ENCODE results near the gene DTX4.

Gene DTX4

GRCh38 chr11:59192446-59193020, 20.6 kb downstream of the DTX4 start:
- Histone ChIP-seq H3K27me3 (ENCODE audit: low read length) (no peaks in the 10 kb centered on the region), H3K27ac (ENCODE audit: low read depth, low read length) (no peak overlapping the region), H3K79me2 (ENCODE audit: insufficient read depth, low read length) (no peaks in the 10 kb centered on the region), H3F3A (ENCODE audit: insufficient read depth) (no peaks in the 10 kb centered on the region), H4K20me1 (ENCODE audit: low read depth, low read length) (no peaks in the 10 kb centered on the region), H3K9me3 (ENCODE audit: insufficient read depth, low read length) (no peaks in the 10 kb centered on the region), H3K9ac (ENCODE audit: low read length) (no peak overlapping the region), H3K36me3 (ENCODE audit: low read length) (peaks cover 7% of the 10 kb centered on the region; the same call in 1 of the 2 replicates), H3K4me2 (ENCODE audit: low read depth, low read length, poor library complexity, severe bottlenecking) (no peak overlapping the region), H3K4me3 (ENCODE audit: insufficient read depth, low read length, poor library complexity, severe bottlenecking) (no peak overlapping the region), H2AFZ (ENCODE audit: low read depth, low read length, severe bottlenecking) (no peak overlapping the region), H3K9me2 (replicated peaks; ENCODE audit: insufficient read depth, low read length) (no peaks in the 10 kb centered on the region)
- no peak for TF ChIP-seq EZH2phosphoT487 (conservative IDR thresholded peaks at IDR 0.05; ENCODE audit: low read length)
- no peak for TF ChIP-seq CTCF (IDR thresholded peaks at IDR 0.05; ENCODE audit: insufficient read depth, low read length, poor library complexity, severe bottlenecking)

DNA sequence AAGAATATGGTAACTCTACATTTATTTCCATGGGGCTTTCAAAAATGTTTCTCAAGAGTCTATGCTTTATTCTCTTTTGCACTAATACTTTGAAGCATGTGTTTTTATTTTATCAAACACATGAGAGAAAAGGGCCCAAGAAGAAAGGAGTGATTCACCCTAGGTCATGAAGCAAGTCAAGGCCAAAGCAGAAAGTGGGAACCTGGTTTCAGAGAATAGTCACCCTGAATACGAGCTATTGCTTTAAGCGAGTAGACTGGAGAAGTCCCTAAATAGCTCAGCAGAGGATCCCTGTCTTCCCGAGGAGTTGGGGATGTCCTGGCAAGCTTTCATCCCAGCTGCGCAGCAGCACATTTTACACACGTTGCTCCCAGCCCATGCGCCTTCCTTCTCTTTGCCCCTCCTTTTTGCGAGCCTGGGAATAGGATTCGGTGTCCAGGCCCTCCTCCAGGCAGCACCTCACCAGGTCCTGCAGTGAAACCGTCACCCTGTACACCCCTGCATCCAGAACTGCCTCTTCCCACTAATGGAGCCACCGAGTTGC, 21.7 kb downstream of the DTX4 start:
- Histone ChIP-seq H3K9ac (ENCODE audit: low read length) (no peak overlapping the region), H3F3A (ENCODE audit: insufficient read depth) (no peaks in the 10 kb centered on the region), H2AFZ (ENCODE audit: low read depth, low read length, severe bottlenecking) (no peak overlapping the region), H3K27me3 (ENCODE audit: low read length) (no peaks in the 10 kb centered on the region), H3K4me3 (ENCODE audit: insufficient read depth, low read length, poor library complexity, severe bottlenecking) (no peak overlapping the region), H3K27ac (ENCODE audit: low read depth, low read length) (no peak overlapping the region), H3K79me2 (ENCODE audit: insufficient read depth, low read length) (no peaks in the 10 kb centered on the region), H3K36me3 (ENCODE audit: low read length) (peaks cover 7% of the 10 kb centered on the region; the same call in 1 of the 2 replicates), H3K9me3 (ENCODE audit: insufficient read depth, low read length) (no peaks in the 10 kb centered on the region), H4K20me1 (ENCODE audit: low read depth, low read length) (no peaks in the 10 kb centered on the region), H3K9me2 (replicated peaks; ENCODE audit: insufficient read depth, low read length) (no peaks in the 10 kb centered on the region), H3K4me2 (ENCODE audit: low read depth, low read length, poor library complexity, severe bottlenecking) (no peak overlapping the region)
- TF ChIP-seq EZH2phosphoT487 (conservative IDR thresholded peaks at IDR 0.05; ENCODE audit: low read length) (no peak), CTCF (IDR thresholded peaks at IDR 0.05; ENCODE audit: insufficient read depth, low read length, poor library complexity, severe bottlenecking) (no peak)

- H3K9ac ChIP-seq (ENCODE audit: low read length) = no peak overlapping the region
- no peak overlapping the region for H2AFZ ChIP-seq (ENCODE audit: low read depth, low read length, severe bottlenecking)
- H3K27me3 ChIP-seq (ENCODE audit: low read length) = no peaks in the 10 kb centered on the region
- H3K9me2 ChIP-seq (replicated peaks; ENCODE audit: insufficient read depth, low read length) = no peaks in the 10 kb centered on the region
- TF ChIP-seq CTCF (IDR thresholded peaks at IDR 0.05; ENCODE audit: insufficient read depth, low read length, poor library complexity, severe bottlenecking) (no peak), EZH2phosphoT487 (conservative IDR thresholded peaks at IDR 0.05; ENCODE audit: low read length) (no peak)
- no peaks in the 10 kb centered on the region for H3K9me3 ChIP-seq (ENCODE audit: insufficient read depth, low read length)
- no peaks in the 10 kb centered on the region for H3K79me2 ChIP-seq (ENCODE audit: insufficient read depth, low read length)
- H3K4me2 ChIP-seq (ENCODE audit: low read depth, low read length, poor library complexity, severe bottlenecking) = no peak overlapping the region
- no peak overlapping the region for H3K4me3 ChIP-seq (ENCODE audit: insufficient read depth, low read length, poor library complexity, severe bottlenecking)
- H3K36me3 ChIP-seq (ENCODE audit: low read length) = peaks cover 7% of the 10 kb centered on the region; the same call in 1 of the 2 replicates
- H3F3A ChIP-seq (ENCODE audit: insufficient read depth) = no peaks in the 10 kb centered on the region
- no peaks in the 10 kb centered on the region for H4K20me1 ChIP-seq (ENCODE audit: low read depth, low read length)
- H3K27ac ChIP-seq (ENCODE audit: low read depth, low read length) = no peak overlapping the region
Measured at GRCh38 chr11:59195586-59195985, 23.7 kb downstream of the DTX4 start.

All from SU-DHL-6 (cell line).